Measurements from ENCODE around the gene RNF5. TPM values are rescaled to one million over a fixed set of nuclear protein-coding genes. Genes with fewer than 3 reads are reported as not detected.
A peak's percentile ranks its signal among the peaks of the same experiment; 100 is the strongest.

RNF5 gene
- total RNA-seq, 1 experiment from 2014 or later, result 70.7 TPM

DNA sequence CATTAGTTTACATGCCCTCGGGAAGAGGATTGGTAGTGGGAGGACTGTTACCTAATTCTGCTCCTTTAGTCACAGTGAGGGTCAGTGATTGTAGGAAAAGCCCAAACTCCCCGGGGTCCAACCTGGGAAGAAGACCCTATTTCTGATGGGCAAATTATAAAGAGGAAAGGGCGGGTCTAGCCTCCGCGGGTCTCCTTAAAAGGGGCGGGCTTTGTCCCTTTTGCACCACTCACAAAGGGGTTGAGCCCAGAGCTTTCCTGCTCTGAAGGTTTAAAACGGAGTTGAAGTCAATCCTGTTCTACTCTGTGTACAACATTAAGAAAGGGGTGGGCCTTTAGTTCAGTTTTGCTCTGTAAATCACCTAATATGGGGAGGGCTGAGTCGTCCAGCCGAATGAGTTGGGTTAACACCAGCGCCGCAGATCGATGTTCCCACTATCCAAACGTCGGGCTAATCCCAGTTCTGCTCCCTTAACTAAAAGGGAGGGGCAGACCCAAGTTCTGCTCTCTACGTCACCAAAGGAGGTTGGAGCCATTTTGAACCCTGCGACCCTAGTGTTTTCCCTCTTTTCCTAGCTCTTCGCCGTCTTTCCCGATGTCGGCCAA lies 920 bp upstream of the RNF5 start:
- Mint-ChIP-seq H3K4me3 (ENCODE audit: unreplicated experiment) (peak overlapping the region; percentile 81), H3K36me3 (ENCODE audit: insufficient read depth, unreplicated experiment) (peaks cover 42% of the 10 kb centered on the region), H3K4me1 (ENCODE audit: low read depth, unreplicated experiment) (peaks cover 46% of the 10 kb centered on the region), H3K9me3 (ENCODE audit: unreplicated experiment) (no peaks in the 10 kb centered on the region), H3K27me3 (ENCODE audit: insufficient read depth, unreplicated experiment) (no peaks in the 10 kb centered on the region), H3K27ac (ENCODE audit: unreplicated experiment) (peak overlapping the region; percentile 94)
- CTCF ChIA-PET, result interaction anchor here (0.6 to 2.1 kb wide), 7 partner anchors 13 to 794 kb away, joined by 3 to 24 read pairs (median 3); partner anchors contain the start of genes GPSM3 and PBX2
- H3K36me3 ChIP-seq (ENCODE audit: control insufficient read depth, insufficient read depth, low read length), result peaks cover 1% of the 10 kb centered on the region
- H3K4me1 ChIP-seq, result peaks cover 22% of the 10 kb centered on the region
- H3K4me3 ChIP-seq (ENCODE audit: low read depth, low read length), result peak overlapping the region; percentile 87
- POLR2A ChIA-PET, result interaction anchor here (0.6 to 1.4 kb wide), 5 partner anchors 13 to 363 kb away, joined by 3 to 29 read pairs (median 3); partner anchors contain the start of genes FKBPL and PBX2
- TF ChIP-seq, protein P1, sequence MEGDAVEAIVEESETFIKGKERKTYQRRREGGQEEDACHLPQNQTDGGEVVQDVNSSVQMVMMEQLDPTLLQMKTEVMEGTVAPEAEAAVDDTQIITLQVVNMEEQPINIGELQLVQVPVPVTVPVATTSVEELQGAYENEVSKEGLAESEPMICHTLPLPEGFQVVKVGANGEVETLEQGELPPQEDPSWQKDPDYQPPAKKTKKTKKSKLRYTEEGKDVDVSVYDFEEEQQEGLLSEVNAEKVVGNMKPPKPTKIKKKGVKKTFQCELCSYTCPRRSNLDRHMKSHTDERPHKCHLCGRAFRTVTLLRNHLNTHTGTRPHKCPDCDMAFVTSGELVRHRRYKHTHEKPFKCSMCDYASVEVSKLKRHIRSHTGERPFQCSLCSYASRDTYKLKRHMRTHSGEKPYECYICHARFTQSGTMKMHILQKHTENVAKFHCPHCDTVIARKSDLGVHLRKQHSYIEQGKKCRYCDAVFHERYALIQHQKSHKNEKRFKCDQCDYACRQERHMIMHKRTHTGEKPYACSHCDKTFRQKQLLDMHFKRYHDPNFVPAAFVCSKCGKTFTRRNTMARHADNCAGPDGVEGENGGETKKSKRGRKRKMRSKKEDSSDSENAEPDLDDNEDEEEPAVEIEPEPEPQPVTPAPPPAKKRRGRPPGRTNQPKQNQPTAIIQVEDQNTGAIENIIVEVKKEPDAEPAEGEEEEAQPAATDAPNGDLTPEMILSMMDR (IDR thresholded peaks at IDR 0.05; ENCODE audit: insufficient read depth in 1 of 2, low read depth in 1 of 2, low read length in 1 of 2, severe bottlenecking in 1 of 2, unreplicated experiment in 1 of 2), result no peak
- DNase-seq, result peak; percentile 64 to 68
- intact Hi-C loops (cut with micrococcal nuclease; ENCODE audit: unreplicated experiment), result loop anchor here (1.0 kb wide), 1 partner anchor 18 kb away; no protein-coding TSS in a partner anchor
- no peaks in the 10 kb centered on the region for H3K27me3 ChIP-seq (replicated peaks; ENCODE audit: control insufficient read depth, insufficient read depth, low read length)
- BruUV-seq (replicated peaks), result TSS peak; percentile 58
- no peaks in the 10 kb centered on the region for H3K9me3 ChIP-seq

DNA sequence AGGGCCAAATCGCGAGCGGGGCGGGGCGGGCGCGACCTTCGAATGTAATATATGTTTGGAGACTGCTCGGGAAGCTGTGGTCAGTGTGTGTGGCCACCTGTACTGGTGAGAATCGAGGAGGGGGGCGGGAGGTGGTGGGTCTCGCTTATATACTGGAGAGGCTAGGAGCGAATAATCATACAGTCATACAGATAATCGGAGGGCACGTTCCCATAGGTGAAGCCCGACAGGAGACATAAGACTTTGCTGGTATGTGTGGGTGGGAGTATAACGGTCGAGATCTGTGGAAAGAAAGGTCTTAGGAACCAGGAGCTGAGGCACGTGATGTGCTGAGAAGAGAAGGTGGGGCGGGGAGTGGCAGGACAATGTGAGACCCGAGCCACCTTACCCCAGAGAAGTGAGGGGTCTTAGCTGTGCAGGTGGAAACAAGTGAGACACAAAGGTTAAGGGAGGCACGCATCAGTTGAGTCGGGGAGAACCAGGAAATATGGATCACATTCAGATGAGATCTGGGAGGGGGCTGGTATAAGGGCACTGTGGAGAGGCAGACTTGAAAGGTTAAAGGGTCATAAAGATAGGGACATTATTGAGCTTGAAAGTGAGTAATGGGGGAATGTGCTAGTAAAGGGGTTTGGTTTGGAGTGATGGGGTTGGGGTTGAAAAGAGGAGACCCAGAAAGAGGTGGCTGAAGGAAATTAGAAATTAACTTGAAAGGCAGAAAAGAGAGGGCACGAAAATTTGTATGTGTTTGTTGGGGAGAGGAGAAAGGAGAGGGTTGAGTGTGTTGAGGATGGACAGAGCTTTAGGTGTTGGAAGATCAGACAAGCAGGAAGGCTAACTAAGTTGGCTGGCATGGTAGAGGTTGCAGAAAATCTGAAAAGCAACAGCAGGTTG lies 589 bp downstream of the RNF5 start:
- BruUV-seq (replicated peaks), result no TSS peak
- DNase-seq, result no peak
- Histone ChIP-seq H3K36me3 (ENCODE audit: control insufficient read depth, insufficient read depth, low read length) (peaks cover 1% of the 10 kb centered on the region), H3K4me1 (peaks cover 8% of the 10 kb centered on the region), H3K27me3 (replicated peaks; ENCODE audit: control insufficient read depth, insufficient read depth, low read length) (no peaks in the 10 kb centered on the region), H3K9me3 (no peaks in the 10 kb centered on the region), H3K4me3 (ENCODE audit: low read depth, low read length) (peak overlapping the region; percentile 68)
- TF ChIP-seq, protein P1 (IDR thresholded peaks at IDR 0.05; ENCODE audit: insufficient read depth in 1 of 2, low read depth in 1 of 2, low read length in 1 of 2, severe bottlenecking in 1 of 2, unreplicated experiment in 1 of 2), result no peak
- Mint-ChIP-seq H3K9me3 (ENCODE audit: unreplicated experiment) (no peaks in the 10 kb centered on the region), H3K27ac (ENCODE audit: unreplicated experiment) (peak overlapping the region; percentile 94), H3K36me3 (ENCODE audit: insufficient read depth, unreplicated experiment) (peaks cover 49% of the 10 kb centered on the region), H3K4me1 (ENCODE audit: low read depth, unreplicated experiment) (peaks cover 38% of the 10 kb centered on the region), H3K4me3 (ENCODE audit: unreplicated experiment) (peak overlapping the region; percentile 81), H3K27me3 (ENCODE audit: insufficient read depth, unreplicated experiment) (no peaks in the 10 kb centered on the region)
- CTCF ChIA-PET, result interaction anchor here (1.8 kb wide), 1 partner anchor 17 kb away, joined by 8 read pairs; no protein-coding TSS in a partner anchor
- intact Hi-C loops (cut with micrococcal nuclease; ENCODE audit: unreplicated experiment), result loop anchor here (1.0 kb wide), 3 partner anchors 12 to 50 kb away; partner anchors contain the start of genes ATF6B, PBX2 and PPT2
- POLR2A ChIA-PET, result interaction anchor here (0.6 kb wide), 2 partner anchors 17 to 440 kb away, joined by 4 to 10 read pairs; no protein-coding TSS in a partner anchor

- Mint-ChIP-seq H3K27me3 (ENCODE audit: insufficient read depth, unreplicated experiment) (no peaks in the 10 kb centered on the region), H3K27ac (ENCODE audit: unreplicated experiment) (peak overlapping the region; percentile 65), H3K4me3 (ENCODE audit: unreplicated experiment) (peak overlapping the region; percentile 8), H3K4me1 (ENCODE audit: low read depth, unreplicated experiment) (peaks cover 32% of the 10 kb centered on the region), H3K9me3 (ENCODE audit: unreplicated experiment) (no peaks in the 10 kb centered on the region), H3K36me3 (ENCODE audit: insufficient read depth, unreplicated experiment) (peaks cover 56% of the 10 kb centered on the region)
- BruUV-seq (replicated peaks), result no TSS peak
- POLR2A ChIA-PET, result no interaction called here
- no peaks in the 10 kb centered on the region for H3K27me3 ChIP-seq (replicated peaks; ENCODE audit: control insufficient read depth, insufficient read depth, low read length)
- CTCF ChIA-PET, result interaction anchor here (1.8 kb wide), 1 partner anchor 16 kb away, joined by 8 read pairs; no protein-coding TSS in a partner anchor
- H3K4me3 ChIP-seq (ENCODE audit: low read depth, low read length), result no peak overlapping the region
- no peaks in the 10 kb centered on the region for H3K9me3 ChIP-seq
- H3K36me3 ChIP-seq (ENCODE audit: control insufficient read depth, insufficient read depth, low read length), result peaks cover 1% of the 10 kb centered on the region
- TF ChIP-seq, protein P1 (IDR thresholded peaks at IDR 0.05; ENCODE audit: insufficient read depth in 1 of 2, low read depth in 1 of 2, low read length in 1 of 2, severe bottlenecking in 1 of 2, unreplicated experiment in 1 of 2), result no peak
- intact Hi-C loops (cut with micrococcal nuclease; ENCODE audit: unreplicated experiment), result no loop called here
- no peak for DNase-seq
- H3K4me1 ChIP-seq, result peaks cover 14% of the 10 kb centered on the region
Measured at GRCh38 chr6:32179766-32180405, 1.7 kb downstream of the RNF5 start.

All from Caco-2 (cell line).